NOMO-1 (cell line): ENCODE data around the gene PTPRN2.

Experiments
- DNase-seq, 2 experiments: peaks; one replicate each; lab custom pipeline; 2025; ENCODE audit not compliant: unreplicated experiment in 2 of 2; lab: John Stamatoyannopoulos, UW

Gene PTPRN2

DNA sequence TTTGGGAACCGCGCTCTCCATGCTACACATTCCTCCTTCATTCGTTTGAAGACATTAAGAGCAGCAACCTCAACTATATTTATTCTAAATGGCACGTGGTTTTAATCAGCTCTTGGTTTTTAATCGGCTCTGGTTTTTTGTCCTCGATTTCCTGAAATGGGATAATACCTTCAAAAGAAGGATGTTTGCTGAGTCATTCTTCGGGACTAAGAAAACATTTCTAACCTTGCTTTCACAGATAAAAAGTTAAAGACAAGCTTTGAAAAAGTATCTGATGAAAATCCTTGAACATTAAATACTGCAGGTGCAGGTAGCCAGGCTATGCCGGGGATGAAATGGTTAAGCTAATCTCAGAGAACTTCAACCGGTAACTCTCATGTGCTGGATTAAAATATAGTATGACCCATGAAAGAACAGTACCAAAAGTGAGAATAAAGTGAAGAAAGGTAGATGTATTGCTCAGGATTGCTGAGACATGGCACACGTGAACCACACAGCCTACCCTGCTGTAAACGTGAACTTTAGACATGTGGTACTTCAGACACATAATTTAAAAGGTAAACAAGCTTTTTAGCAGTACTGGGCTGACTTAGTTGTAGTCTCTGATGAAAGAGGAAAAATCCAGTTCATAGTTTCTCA lies 89.1 kb downstream of the PTPRN2 start:
- no peak for DNase-seq

DNA sequence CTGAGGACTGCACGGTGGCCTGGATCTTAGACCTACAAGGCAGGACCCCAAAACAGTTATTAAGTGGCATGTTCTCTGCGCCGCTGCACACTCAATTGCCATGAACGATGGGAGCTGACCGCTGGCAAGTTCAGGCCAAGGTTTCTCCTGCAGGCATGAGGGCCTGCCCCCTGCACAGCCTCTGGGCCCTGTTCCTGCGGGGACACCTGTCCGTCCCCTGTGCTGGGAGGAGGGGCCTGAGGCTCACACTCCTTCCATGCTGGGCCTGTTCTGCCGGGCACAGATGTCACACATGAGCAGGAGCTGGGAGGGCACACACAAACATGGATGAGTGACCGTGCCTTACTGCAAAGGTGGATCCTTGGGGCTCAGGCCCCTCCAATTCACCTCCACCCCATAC lies 90.0 kb downstream of the PTPRN2 start:
- no peak for DNase-seq

DNA sequence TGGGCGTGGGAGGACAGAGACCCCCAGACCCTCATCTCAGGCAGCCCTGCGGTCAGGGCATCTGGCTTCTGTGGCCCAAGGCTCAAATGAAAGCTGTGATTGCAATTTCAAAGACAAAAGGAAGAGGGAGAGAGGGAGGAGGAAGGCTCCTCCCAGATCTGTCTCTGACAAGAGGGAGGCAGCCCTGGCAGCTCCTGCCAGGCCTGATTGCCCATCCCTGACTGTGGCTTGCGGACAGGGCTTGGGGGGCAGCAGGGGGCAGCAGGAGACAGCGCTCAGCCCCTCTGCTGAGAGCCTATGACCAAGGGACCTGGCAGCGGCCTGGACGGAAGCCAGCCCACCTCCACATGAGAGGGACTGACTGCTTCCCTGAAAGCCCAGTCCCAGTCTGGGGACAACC lies 91.8 kb downstream of the PTPRN2 start:
- DNase-seq, result peak in 1 of 2 experiments; percentile 1

DNA sequence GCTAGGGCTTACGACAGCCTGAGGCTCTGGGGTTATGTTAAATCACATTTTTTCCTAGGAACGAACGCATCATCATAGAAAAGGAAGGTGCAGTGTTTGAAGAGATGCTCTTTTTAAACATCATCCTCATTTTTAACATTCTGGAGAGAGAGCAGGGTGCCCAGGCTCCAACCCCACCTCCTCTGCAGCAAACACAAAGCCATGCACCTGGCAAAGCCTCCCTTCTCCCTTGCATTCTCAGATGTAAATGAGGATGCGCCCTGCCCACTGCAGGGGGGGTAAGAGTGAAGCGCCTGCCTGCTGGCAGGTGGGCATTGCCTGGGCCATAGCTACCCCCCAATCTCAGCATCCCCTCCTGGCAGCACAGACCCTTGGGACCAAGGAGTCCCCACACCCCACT lies 92.4 kb downstream of the PTPRN2 start:
- no peak for DNase-seq

DNA sequence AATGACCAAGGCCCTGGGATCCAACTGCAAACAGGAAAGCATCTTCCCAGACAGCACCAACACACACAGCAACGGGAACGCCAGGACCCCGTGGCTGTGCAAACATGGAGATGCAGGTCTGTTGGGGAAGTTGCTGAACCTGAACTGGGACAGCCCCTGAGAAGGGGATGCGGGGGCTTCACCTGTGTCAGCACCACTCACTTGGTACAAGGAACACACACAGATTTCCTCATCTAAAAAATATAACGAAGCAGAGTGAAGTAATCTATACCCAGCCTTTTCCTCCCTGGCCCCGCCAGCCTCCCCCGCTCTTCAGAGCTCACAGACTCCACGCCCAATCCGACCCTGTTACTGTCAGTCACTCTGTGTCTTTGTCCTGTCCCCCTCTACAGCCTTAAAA lies 93.0 kb downstream of the PTPRN2 start:
- DNase-seq, result no peak

DNA sequence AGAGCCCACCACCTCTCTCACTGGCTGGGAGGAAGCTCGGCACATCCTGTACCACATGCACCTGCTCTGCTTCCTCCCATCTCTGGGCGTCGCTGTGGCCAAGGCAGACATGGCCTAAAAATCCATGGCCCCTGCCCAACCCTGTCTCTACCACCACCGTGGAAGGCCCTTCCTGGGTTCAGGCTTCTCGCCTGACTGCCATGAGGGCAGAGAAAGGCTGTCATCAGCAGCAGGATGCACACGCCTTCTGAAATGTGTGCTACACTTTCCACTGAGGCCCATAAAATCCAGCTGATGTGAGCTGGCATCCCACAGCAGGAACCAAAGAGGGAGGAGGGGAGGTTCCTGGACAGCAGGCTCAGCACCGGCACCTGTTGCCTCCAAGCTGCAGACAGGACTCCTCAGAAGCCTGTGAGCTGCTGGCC lies 93.4 kb downstream of the PTPRN2 start:
- DNase-seq, result no peak

DNA sequence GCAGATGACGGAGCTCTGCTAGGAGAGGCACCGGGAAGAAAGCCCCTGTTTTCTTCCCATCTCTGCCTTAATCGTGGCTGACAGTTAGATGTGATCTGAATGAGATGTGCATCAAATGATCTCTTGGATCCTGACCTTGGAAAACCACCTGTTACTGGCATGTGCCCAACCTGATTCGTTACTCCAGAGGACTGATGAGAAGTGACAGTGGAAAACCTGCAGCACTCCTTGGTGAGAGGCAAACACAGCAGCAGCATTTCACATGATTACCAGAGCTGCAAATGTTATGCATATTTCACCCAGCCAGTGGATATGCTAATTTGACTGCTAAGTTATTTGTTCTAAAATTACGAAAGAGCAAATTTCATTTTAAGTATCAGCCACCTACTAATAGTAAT lies 95.3 kb downstream of the PTPRN2 start:
- no peak for DNase-seq

DNA sequence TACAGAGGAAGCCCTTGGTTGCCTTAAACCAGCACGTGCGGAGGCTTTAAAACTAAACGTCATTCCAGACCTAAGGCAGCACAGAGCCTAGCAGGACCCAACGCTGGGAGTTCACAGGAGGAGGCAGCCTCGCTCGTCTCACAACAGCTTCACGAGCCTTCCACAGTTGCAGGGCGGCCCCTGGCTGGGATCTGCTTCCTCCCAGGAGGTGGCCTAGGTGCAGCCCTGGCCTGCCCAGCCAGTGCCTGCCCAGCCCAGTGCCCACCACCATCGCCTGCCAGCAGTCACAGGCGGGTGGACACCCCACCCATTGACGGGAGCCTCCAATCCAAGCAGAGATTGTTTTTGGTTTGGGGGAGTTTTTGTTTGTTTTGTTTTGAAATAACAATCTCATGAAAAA lies 96.5 kb downstream of the PTPRN2 start:
- DNase-seq, result no peak

DNA sequence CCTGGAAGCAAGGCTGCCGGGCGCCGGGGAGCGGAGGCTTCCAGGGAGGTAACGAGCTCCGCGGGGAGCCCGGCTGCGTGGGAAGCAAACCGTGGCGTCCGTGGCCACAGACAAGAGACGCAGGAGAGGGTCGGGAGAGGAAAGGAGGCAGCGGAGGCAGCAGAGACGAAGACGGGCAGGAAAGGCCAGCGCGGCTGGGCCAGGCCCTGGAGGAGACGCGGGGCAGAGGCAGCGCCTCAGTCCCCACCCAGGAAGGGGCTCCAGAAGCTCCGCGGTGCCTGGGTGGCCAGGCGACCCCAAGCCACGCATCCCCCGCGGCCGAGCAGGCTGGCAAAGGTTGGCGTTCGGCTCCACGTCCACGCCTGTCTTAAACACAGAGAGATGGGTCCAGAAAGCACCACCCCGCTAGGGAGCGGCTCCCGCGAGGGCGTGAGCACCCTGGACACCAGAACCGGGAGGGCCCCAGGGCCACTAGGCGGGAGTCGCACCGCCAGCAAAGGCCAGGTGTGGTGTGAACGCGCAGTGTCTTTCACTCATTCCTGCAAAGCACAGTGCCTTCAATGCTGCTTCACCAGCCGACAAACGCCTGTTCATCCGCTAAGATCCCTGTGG lies 97.3 kb downstream of the PTPRN2 start:
- DNase-seq, result no peak

DNA sequence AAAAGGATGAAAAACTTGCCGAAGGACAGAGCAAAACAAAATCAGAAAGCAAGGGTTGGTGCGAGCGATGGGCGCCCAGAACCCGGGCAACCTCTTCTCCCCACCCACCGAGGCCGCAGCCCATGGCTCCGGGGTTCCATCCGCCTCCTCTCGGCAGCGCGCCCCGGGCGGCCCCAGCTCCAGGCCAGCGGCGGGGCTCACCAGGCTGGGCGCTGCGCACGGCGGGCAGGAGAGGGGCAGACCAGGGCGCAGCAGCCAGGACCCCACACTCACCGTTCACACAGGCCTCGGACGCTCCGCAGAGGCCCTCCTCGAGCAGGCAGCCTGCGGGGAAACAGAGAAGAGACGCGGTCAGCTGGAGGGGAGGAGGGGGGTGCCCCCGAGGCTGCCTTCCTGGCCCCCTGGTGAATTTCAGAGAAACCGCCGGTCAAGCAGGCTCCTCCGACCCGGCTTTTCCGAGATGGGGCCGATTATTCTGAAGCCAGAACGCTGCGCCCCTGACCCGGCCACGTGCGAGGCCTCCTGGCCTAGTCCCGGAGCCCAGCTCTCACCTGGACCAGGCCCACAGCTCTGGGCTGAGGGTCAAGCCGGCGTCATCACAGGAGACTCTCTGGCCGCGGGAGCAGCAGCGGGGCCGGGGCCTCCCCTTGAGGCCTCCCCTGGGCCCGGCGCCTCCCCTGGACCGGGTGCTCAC lies 98.0 kb downstream of the PTPRN2 start:
- DNase-seq, result no peak

DNA sequence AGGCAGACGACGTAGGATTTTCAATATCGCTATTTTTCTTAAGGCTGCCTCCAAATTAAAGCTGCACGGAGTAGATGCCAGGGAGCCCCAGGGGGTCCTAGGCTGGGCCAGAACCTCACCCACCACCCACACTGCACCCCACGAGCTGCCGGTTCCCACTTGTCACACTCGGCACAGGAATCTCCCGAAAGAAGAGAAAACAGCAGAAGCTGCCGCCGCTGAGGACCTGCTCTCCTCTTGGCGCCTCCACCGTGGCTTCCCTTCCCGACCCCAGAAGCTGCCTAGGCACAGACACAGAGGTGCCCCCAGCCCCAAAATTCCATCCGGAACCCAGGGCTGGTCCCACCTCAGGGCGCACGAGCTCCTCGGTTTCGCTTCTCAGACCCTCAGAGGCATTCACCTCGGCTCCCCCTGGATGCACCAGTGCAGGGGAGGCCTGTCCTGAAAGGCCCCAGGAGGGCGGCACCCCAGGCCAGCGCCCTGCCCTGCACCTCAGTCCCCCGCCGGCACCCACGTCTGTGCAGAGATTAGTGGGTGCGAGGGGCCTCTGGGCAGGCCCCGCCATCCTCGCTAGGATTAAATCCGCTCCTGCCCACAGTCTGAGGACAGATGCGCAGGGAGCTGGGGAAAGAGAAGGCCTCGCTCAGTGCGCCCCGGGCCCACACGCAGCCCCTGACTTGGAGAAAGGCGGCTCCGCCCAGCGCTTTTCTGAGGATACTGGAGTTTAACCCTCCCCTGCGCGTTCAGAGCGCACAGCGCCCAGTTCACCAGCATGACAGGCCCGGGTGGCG lies 99.2 kb downstream of the PTPRN2 start:
- DNase-seq, result no peak

DNA sequence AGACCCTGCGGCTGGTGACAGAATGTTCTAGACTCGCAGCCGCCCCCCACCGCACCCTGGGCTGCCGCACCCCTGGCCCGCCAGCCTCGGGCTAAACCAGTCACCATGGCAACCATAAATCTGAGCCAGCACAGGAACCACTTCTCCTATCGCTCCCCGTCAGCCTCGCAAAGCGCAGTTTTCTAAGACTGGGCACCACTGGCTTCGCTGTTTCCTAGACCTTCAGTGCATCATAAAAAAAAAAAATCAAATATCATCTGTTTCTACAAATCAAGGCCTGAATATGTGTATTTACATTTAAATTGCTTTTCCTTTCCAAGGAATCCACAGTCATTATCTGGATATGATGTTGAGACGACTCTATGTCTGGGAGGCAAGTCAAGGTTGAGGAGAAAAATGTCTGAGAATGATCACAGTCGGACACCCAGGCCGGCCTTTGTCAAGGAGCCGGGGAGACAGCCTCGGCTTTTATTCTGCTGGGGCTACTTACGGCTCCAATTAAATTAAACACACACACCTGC lies 99.9 kb downstream of the PTPRN2 start:
- no peak for DNase-seq

DNA sequence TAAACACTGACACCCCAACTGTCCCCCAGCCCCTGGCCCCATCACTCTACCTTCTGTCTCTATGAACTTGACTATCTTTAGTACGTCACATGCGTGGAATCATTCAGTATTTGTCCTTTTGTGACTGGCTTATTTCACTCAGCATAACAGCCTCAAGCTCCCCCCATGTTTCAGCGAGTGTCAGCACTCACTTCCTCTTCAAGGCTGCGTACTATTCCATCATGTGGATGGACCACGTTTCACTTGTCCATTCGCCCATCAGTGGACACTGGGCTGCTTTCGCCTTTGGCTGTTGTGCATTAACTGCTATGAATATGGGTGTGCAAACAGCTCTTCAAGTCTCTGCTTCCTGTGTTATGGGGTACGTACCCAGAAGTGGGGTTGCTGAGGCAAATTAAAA lies 100.7 kb downstream of the PTPRN2 start:
- DNase-seq, result no peak

DNA sequence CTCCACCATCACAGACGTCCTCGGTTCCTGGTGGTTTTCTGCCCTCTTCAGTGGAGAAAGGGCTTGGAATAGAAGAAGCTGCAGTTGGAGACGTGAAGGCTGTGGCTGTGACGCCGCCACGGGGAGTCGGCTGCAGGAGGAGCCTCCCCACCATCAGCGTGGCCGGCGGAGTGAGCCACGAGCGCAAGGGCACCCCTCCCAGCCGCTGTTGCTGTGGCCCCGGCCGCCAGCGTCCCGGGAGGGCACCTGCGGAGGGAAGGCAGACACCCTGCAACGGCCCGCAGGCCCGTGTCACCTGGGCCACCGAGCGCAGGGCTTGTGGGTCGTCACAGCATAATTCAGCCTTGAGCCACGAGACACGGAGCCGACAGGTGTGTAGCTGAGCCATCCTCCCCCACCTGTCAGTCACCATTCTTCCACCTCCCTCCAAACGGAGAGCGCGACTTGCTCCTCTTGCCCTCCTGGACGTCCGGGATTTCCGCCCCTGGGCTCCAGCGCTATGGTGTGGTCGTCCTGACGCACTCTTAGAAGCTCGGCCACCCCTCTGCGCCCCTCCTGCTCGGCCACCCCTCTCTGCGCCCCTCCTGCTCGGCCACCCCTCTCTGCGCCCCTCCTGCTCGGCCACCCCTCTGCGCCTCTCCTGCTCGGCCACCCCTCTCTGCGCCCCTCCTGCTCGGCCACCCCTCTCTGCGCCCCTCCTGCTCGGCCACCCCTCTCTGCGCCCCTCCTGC lies 102.7 kb downstream of the PTPRN2 start:
- DNase-seq, result no peak

DNA sequence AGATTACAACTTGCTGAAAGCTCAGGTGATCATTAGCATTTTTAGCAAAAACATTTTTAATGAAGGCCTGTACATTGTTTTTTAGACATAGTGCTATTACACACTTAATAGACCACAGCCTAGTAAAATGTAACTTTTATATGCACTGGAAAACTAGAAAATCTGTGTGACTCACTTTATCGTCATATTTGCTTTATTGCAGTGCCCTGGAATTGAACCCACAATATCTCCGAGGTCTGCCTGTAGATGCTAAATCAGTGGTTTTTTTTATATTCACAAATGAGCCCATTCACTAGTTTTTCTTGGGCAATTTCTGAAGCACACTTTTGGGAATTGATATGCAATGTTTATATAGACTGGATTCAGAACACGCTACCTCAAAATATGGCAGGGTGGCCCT lies 105.1 kb downstream of the PTPRN2 start:
- no peak for DNase-seq

DNA sequence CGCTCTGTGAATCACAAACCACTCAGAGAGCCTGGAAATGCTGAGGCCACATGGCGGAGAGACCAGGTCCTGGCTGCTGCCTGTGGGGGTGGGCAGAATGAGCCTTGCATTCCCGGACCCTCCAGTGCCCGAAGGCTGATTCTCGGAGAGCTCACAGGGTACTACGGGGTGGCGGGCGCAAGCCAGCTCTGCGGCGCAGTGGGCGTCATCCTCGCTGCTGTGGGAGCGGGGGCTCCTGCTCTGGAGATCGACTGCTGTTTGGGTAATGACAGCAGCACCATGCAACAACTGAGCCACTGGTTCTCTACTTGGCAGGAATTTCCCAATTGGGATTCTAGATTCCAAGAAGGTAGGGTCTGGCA lies 108.0 kb downstream of the PTPRN2 start:
- no peak for DNase-seq

DNA sequence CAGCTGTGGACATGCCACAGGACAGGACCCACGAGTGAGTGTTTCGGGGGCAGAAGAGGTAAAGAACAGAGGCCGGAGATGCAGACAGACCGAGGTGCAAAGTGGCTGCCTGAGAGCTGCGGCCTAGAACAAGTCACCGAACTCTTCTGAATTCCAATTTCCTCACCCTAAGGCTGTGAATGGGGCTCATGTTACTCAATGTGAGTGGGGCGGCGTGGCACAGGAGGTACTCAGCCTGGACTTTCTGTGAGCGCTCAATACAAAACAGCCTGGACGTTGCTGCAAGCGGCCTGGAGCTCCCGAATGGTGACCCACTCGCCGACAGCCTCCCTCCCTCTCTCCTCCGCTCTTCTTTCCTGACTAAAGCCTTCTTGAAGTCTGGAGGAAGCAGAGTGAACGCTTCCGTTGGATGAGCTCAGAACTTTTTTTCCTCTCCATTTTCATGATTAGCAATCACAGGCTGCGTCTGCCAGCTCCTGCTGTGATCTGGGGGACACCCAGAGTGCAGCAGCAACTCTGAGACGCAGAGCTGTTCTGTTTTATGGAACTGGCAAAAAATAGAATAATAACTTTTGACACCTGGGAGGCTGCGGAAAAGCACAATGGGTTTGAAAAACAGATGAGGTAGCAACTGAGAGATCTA lies 108.5 kb downstream of the PTPRN2 start:
- no peak for DNase-seq

DNA sequence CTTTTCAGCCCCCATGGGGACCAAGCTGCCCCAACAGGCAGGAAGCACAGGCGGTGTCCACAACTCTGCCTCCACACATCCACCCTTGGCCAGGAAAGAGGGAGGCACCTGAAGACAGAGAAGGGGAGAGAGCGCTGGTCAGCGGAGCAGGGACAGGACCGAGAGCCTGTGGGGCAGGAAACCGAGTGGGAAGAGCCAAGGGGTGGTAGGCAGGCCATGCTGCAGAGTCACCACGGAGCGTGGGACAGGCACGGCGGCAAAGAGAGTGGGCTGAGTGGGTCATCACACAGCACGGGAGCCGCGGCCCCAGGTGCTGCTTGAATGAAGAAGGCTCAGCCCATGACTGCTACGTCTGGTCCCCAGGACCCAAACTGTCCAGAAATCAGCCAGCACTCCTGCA lies 109.8 kb downstream of the PTPRN2 start:
- no peak for DNase-seq

DNA sequence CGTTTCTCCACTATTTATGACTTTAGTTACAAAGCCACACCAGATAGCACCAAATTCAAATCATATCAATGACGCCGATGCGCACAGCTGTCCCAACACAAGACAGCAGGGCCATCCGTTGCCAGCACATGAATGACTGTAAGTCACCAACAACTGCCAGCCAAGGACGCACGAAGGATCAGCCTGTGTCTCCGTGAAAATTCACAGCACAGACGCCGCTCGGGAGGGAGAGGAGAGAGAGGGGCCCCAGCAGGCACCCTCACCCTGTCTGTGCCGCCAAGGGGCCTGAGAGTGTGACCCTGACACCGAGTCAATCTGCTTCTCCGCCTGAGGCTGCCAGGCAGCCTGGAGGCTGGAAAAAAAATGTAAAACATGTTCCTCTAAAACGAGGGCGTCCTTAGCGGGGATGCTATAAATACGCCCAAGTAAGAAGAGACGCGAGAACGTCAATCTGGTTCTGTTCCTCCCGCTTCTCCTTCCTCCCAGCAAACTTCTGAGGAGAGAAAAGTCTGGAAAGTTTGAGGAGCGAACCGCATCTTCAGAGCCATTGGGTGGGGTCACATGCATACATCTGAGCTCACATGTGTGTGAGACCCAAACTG lies 111.2 kb downstream of the PTPRN2 start:
- DNase-seq, result no peak

DNA sequence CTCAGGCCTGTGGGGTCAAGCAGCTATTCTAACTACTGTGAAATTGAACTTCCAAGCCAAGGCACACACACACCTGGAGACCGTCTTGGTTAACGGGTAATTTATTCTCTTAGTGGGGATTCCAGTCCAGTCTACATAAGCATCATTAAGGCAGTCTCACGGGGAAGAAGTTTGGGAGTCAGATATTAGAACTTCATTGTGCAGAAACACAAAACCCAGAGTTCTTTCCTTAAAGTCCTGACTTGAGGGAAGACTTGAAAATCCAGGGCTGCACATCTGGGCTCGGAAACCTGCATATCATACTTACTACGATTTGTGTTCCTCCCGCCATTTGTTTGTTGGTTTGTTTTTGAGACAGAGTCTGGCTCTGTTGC lies 112.0 kb downstream of the PTPRN2 start:
- DNase-seq, result no peak
